GM23338 (cell line): ENCODE measurements around the gene NHS. TPM values are rescaled to one million over a fixed set of nuclear protein-coding genes. Genes with fewer than 3 reads are reported as not detected.

Experiments used
- ATAC-seq: fragments of 200-7000 bp; cut with Tn5 transposase; 3 replicates; pipeline ENCODE4 v1.9.1; 2020
- DNase-seq: peaks from one replicate; pipeline ENCODE4 v3.0.0-alpha.2; 2015; ENCODE audit warnings: low spot score
- H2AFZ ChIP-seq: fragments of 200-600 bp; sonication (generic); 2 replicates; pipeline ENCODE4 v1.8.0; 2016; ENCODE audit warnings: antibody characterized with exemption, mild to moderate bottlenecking, moderate library complexity
- H3F3A ChIP-seq: fragments of 200-600 bp; sonication (generic); replicated peaks from 2 replicates; pipeline ENCODE4 v1.8.0; 2017; ENCODE audit warnings: antibody characterized with exemption, mixed run types, low read depth
- H3K27ac ChIP-seq: fragments of 200-600 bp; sonication (generic); 2 replicates; pipeline ENCODE4 v1.6.1; 2016; ENCODE audit warnings: low read depth
- H3K27me3 ChIP-seq: fragments of 200-600 bp; sonication (generic); 2 replicates; pipeline ENCODE4 v1.8.0; 2016; ENCODE audit warnings: mild to moderate bottlenecking, mixed run types, moderate library complexity; ENCODE audit not compliant: insufficient read depth
- H3K36me3 ChIP-seq: fragments of 200-600 bp; sonication (generic); 2 replicates; pipeline ENCODE4 v1.8.0; 2016; ENCODE audit warnings: mild to moderate bottlenecking; ENCODE audit not compliant: insufficient read depth
- H3K4me1 ChIP-seq: fragments of 200-600 bp; sonication (generic); 2 replicates; pipeline ENCODE4 v1.8.0; 2016; ENCODE audit warnings: mild to moderate bottlenecking, moderate library complexity; ENCODE audit not compliant: insufficient read depth
- H3K4me2 ChIP-seq: fragments of 200-600 bp; sonication (generic); 2 replicates; pipeline ENCODE4 v1.7.1; 2017; ENCODE audit warnings: mixed run types
- H3K4me3 ChIP-seq: fragments of 200-600 bp; sonication (generic); 2 replicates; pipeline ENCODE4 v1.6.1; 2016; ENCODE audit warnings: mixed run types
- H3K79me2 ChIP-seq: fragments of 200-600 bp; sonication (generic); replicated peaks from 2 replicates; pipeline ENCODE4 v1.8.0; 2017; ENCODE audit warnings: mild to moderate bottlenecking; ENCODE audit not compliant: insufficient read depth
- H3K9me2 ChIP-seq: fragments of 200-600 bp; sonication (generic); 2 replicates; pipeline ENCODE4 v1.8.0; 2017; ENCODE audit not compliant: insufficient read depth
- H4K20me1 ChIP-seq: fragments of 200-600 bp; sonication (generic); replicated peaks from 2 replicates; pipeline ENCODE4 v1.8.0; 2017; ENCODE audit warnings: mild to moderate bottlenecking; ENCODE audit not compliant: insufficient read depth
- H3K27ac Mint-ChIP-seq: 2 replicates; pipeline ENCODE4 v1.8.0; 2020; ENCODE audit warnings: inconsistent platforms, mild to moderate bottlenecking, moderate library complexity, mixed read lengths
- H3K27me3 Mint-ChIP-seq: 3 replicates; pipeline ENCODE4 v1.8.0; 2022; ENCODE audit warnings: low read depth, mild to moderate bottlenecking, moderate library complexity, mixed read lengths, inconsistent platforms; ENCODE audit not compliant: insufficient read depth, poor library complexity
- H3K36me3 Mint-ChIP-seq: 3 replicates; pipeline ENCODE4 v1.8.0; 2021; ENCODE audit warnings: low read depth, mild to moderate bottlenecking, inconsistent platforms, moderate library complexity, mixed read lengths
- H3K4me1 Mint-ChIP-seq: 3 replicates; pipeline ENCODE4 v1.8.0; 2020; ENCODE audit warnings: mild to moderate bottlenecking, inconsistent platforms, mixed read lengths
- H3K4me3 Mint-ChIP-seq: 3 replicates; pipeline ENCODE4 v1.8.0; 2021; ENCODE audit warnings: moderate library complexity, mild to moderate bottlenecking, inconsistent platforms, mixed read lengths
- H3K9me3 Mint-ChIP-seq: 3 replicates; pipeline ENCODE4 v1.8.0; 2020; ENCODE audit warnings: moderate library complexity, mild to moderate bottlenecking, inconsistent platforms, mixed read lengths
- CREB1 ChIP-seq: fragments of 250-450 bp; sonication (Bioruptor Pico); IDR thresholded peaks from 2 replicates; pipeline ENCODE4 v1.5.0; 2020; ENCODE audit warnings: low read depth, mild to moderate bottlenecking, moderate library complexity
- CTCF ChIP-seq, 2 experiments: fragments of 200-600 bp in 1 of 2; sonication (generic) in 1 of 2; conservative IDR thresholded peaks; 2 replicates each; pipeline versions ENCODE4 v1.5.1 to v1.6.1; 2016 to 2017; ENCODE audit warnings: antibody characterized with exemption in 2 of 2, low read depth in 2 of 2, mild to moderate bottlenecking in 2 of 2, moderate library complexity in 1 of 2
- ETS1 ChIP-seq: IDR thresholded peaks from 2 replicates; pipeline ENCODE4 v1.6.1; 2016; ENCODE audit warnings: antibody characterized with exemption
- EZH2 ChIP-seq: fragments of 200-600 bp; sonication (generic); IDR thresholded peaks from one replicate; pipeline ENCODE4 v1.8.0; 2017; ENCODE audit warnings: antibody characterized with exemption, mild to moderate bottlenecking, low read depth; ENCODE audit not compliant: unreplicated experiment
- EZH2phosphoT487 ChIP-seq: fragments of 200-600 bp; sonication (generic); IDR thresholded peaks from one replicate; pipeline ENCODE4 v1.8.1; 2018; ENCODE audit warnings: antibody characterized with exemption; ENCODE audit not compliant: unreplicated experiment
- NANOG ChIP-seq: IDR thresholded peaks from 2 replicates; pipeline ENCODE4 v1.6.1; 2016; ENCODE audit warnings: antibody characterized with exemption, borderline replicate concordance
- POLR2AphosphoS5 ChIP-seq: IDR thresholded peaks from 2 replicates; pipeline ENCODE4 v1.6.1; 2016; ENCODE audit warnings: antibody characterized with exemption, low read depth
- REST ChIP-seq: IDR thresholded peaks from one replicate; pipeline ENCODE4 v1.6.1; 2018; ENCODE audit warnings: antibody characterized with exemption; ENCODE audit not compliant: unreplicated experiment
- STAT1 ChIP-seq: IDR thresholded peaks from one replicate; pipeline ENCODE4 v1.6.1; 2016; ENCODE audit warnings: antibody characterized with exemption; ENCODE audit not compliant: unreplicated experiment
- ZNF331 ChIP-seq: fragments of 250-450 bp; sonication (Bioruptor Pico); IDR thresholded peaks from 2 replicates; pipeline ENCODE4 v1.5.0; 2020; ENCODE audit warnings: low read depth, mild to moderate bottlenecking, moderate library complexity
- ZNF462 ChIP-seq: fragments of 250-450 bp; sonication (Bioruptor Pico); IDR thresholded peaks from 2 replicates; pipeline ENCODE4 v1.5.0; 2020; ENCODE audit warnings: mild to moderate bottlenecking, moderate library complexity
- polyA plus RNA-seq: library from polyadenylated mRNA; unstranded; fragments of >200 nt; fragmentation: Nextera tagmentation; extraction: Ambion mirVana; gene quantifications from 2 replicates; pipeline ENCODE4 v1.2.1, GENCODE V29; 2016
- total RNA-seq: library from RNA; depleted of rRNA; stranded (reverse); fragments of >200 nt; shearing (Covaris generic); gene quantifications from 2 replicates; pipeline ENCODE4 v1.2.3, GENCODE V29; 2014

Gene NHS
- total and polyA plus RNA-seq, 2 experiments from 2014 or later = 1.8 to 8.2 TPM

- no peak for TF ChIP-seq ZNF462 (CRISPR knock-in tag)
- no peak for TF ChIP-seq POLR2AphosphoS5
- TF ChIP-seq CREB1 (CRISPR knock-in tag) = no peak
- TF ChIP-seq NANOG = no peak
- TF ChIP-seq STAT1 = no peak
- no peak for TF ChIP-seq ETS1
Observed at GRCh38 chrX:17674601-17675000, 299.6 kb downstream of the NHS start (continued).

- no peak for TF ChIP-seq STAT1
- no peak for TF ChIP-seq POLR2AphosphoS5
- no peak for TF ChIP-seq EZH2
- no peak for TF ChIP-seq EZH2phosphoT487
- no peak for TF ChIP-seq ZNF331 (CRISPR knock-in tag)
- no peak for TF ChIP-seq REST
- no peak for TF ChIP-seq CTCF (conservative IDR thresholded peaks at IDR 0.05; ENCODE audit: low read depth in 2 of 2)
- H3K9me3 Mint-ChIP-seq = no peaks in the 10 kb centered on the region
- Histone ChIP-seq H3K36me3 (no peaks in the 10 kb centered on the region), H4K20me1 (no peaks in the 10 kb centered on the region), H3K27ac (no peak overlapping the region), H3F3A (no peaks in the 10 kb centered on the region), H3K4me2 (no peak overlapping the region), H3K9me2 (no peaks in the 10 kb centered on the region), H3K4me3 (no peak overlapping the region), H3K4me1 (0 out of 2 replicates have a peak, but pooled peaks cover 3% of the 10 kb centered on the region), H3K27me3 (no peaks in the 10 kb centered on the region), H3K79me2 (no peaks in the 10 kb centered on the region), H2AFZ (no peak overlapping the region)
- H3K27me3 Mint-ChIP-seq = peaks cover 2% of the 10 kb centered on the region
- no peak overlapping the region; the same call in 1 of the 2 replicates for H3K27ac Mint-ChIP-seq
- no peak overlapping the region for H3K4me3 Mint-ChIP-seq
- ATAC-seq = no peak
- no peak for DNase-seq
- H3K36me3 Mint-ChIP-seq = no peaks in the 10 kb centered on the region
- H3K4me1 Mint-ChIP-seq = peaks cover 9% of the 10 kb centered on the region
Observed at GRCh38 chrX:17679261-17679660, 304.3 kb downstream of the NHS start.
